Measurements from ENCODE around the gene INTS6L. TPM values are rescaled to one million over a fixed set of nuclear protein-coding genes. Genes with fewer than 3 reads are reported as not detected.

The INTS6L gene
- total RNA-seq, 1 donor from 2014 or later: 2.4 TPM

DNA sequence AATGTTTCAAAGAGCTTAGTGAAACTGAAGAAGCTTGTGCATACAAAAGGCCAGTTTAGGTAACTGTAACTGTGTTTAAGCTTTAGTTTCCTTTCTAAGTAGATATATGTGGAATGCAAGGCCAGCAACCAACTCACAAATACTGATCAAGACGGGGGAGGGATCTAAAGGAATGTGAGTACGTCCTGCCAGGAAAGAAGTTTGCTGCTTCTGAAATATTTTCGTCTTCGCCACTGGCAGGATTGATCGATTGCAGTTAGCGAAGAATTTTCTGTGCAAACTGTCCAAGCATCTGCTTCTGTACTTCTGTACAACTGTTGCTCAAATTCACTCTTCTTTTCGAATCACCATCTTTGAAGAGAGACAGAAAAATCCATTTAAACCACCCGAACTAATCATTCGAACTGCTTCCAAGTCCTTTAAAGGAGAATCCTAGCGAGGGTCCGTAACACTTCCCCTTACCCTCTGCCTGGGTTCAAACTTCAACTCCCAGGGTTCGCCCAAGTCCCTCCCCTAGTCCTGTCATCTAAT, 373 bp upstream of the INTS6L start:
- ATAC-seq (ENCODE audit: poor library complexity) (no peak), DNase-seq (no peak)
- intact Hi-C loops (cut with DNase I): no loop called here

DNA sequence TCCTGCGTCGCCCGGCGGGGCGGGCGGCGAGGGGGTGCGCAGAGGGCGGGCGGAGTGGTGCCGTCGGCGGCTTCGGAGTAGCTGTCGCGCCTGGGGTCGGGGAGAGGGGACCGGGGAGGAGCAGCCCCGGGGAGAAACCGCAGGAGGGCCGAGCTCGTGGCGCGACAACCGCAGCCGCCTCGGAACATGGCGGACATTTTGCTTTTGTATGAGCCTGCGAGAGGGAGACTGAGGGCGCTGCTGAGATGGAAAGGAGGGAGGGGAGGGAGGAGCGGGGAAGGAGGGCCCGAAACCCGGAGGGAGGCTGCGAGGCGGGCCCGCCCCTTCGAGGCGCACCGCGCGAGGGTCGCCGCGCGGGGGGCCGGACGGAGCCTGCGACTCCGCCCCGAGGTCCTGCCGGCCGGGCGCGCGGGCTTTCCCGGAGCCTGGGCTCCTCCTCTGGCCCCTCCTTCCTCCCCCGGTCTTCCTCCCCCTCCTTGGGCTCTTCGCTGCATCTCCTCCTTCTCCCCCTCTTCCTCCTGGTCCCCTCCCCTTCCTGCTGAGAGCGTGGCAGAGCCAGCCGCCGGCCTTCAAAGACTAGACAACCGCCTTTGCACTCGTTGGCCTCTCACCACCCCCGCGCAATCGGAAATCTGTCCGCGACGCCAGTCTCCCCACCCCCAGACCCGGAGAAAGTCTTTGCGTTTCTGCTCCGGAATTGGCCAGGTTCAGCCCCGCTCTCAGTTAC, 1.1 kb downstream of the INTS6L start:
- DNase-seq: peak; percentile 88
- peak; percentile 96 for ATAC-seq (ENCODE audit: poor library complexity)
- intact Hi-C loops (cut with DNase I): no loop called here

DNA sequence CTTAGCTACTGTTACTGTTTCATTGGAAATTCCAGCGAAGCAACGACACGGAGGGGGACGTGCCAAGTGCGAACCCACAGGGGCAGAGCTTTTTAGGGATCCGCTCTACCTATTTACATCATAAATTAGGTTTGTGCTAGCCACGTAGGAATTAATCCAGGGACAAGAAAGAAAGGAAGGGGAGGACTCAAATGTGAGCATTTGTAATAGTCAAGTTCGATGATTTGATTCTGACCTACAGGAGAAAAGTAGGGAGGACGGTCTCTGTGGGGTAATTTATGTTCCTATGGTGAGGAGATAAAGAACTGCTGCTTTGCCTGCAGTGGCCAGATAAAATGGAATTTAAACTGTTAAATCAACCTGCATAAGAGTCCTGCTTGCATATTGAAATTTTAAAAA, 1.7 kb downstream of the INTS6L start:
- ATAC-seq (ENCODE audit: poor library complexity) (no peak), DNase-seq (no peak)
- intact Hi-C loops (cut with DNase I): no loop called here

DNA sequence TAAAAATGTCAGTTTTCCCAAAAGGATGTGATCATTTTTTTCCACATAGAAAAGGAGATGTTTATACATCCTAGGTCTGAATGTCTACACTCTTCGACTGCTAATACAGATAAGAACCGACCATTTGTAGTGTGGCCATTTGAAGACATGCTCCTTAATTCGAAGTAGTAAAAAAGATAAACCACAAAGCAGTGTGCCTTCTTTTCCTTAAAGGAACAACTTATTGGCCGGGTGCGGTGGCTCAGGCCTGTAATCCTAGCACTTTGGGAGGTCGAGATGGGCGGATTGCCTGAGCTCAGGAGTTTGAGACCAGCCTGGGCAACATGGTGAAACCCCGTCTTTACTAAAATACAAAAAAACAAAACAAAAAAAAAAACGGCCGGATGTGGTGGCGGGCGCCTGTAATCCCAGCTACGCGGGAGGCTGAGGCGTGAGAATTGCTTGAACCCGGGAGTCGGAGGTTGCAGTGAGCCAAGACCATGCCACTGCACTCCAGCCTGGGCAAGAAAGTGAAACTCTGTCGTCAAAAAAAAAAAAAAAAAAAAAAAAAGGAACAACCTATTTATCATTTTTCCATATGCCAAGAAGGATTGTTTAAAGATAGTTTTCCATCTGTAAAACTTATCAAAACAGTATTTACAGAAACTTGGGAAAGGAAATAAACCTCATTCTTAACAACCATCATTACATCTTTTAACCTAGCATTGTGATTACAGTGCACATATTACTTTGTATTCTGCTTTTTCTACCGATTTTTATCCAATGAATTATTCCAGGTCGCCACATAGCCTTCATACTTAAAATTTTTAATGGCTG, 2.6 kb downstream of the INTS6L start:
- DNase-seq (no peak), ATAC-seq (ENCODE audit: poor library complexity) (no peak)
- intact Hi-C loops (cut with DNase I): no loop called here

DNA sequence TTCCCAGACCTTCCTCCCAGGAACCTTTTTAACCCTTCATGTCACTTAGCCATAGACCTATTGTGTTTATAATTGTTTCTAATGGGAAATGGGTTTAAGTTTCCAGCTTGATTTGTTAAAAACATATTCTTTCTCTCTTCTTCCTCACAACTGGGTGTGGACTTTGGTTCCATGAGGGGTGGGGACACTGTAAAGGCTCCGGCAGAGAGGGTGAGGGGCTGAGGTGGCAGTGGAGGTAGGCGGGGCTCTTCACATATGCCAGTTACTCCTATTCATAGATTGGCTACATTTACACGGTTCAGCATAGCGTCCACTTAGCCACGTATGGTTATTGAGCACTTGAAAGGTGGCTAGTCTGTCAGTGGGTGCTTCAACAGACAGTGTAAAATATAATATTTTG, 7.8 kb downstream of the INTS6L start:
- intact Hi-C loops (cut with DNase I): no loop called here
- DNase-seq (no peak), ATAC-seq (ENCODE audit: poor library complexity) (no peak)

DNA sequence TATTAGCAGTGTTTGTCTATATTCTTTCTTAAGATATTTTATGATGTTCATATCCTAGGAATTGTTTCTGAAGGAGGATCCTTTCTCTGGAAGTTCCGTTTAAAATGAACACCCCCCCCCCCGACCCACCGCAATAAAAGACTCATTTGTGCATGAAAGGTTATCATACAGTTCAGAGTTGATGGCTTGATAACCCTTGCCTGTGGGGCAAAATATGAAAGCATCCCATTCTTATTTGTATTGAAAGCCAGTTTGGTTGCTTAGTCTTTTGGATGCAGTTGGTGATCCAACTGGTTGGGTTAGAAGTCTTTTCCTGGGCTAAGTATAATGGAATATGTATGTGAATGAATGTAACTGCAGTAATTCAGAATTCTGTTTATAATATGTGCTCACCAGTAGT, 8.3 kb downstream of the INTS6L start:
- no peak for ATAC-seq (ENCODE audit: poor library complexity)
- intact Hi-C loops (cut with DNase I): no loop called here
- no peak for DNase-seq

DNA sequence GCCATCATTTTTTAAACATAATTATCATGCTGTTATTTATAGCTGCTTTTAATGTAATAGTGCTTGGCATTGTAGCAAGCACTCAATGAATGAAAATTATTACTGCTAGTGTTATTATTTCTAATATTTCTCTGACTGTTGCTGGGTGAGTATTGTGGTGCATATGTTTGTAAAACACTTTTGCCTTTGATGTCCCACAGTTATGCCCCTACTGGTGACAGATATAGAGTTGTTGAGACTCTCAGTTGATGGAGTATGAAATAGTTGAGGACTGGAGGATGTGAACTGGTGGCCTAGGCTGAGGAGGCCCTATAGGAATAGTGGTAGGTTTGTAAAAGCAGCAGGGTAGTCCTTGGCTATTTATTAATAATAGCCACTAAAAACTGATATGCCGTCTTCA, 9.6 kb downstream of the INTS6L start:
- ATAC-seq (ENCODE audit: poor library complexity) (no peak), DNase-seq (no peak)
- intact Hi-C loops (cut with DNase I): no loop called here

DNA sequence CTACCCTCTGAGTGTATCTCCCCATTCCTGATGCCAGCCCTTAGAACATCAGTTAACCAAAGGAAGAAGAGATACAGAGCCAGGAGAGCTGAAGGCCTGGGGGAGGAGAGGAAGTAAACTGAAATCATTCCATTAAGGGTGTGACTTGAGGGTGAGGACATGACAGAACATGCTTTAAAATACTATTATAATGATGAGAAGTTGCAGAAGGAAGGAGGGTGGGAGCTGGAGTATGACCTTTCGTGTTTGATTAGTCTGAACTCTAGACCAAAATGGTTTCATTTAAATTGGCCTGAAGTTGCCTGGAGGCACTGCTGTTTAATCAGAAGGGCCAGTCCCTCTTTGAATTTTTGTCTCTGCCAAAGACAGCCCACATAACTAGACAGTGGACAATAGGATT, 11.4 kb downstream of the INTS6L start:
- intact Hi-C loops (cut with DNase I): no loop called here
- no peak for DNase-seq
- no peak for ATAC-seq (ENCODE audit: poor library complexity)

DNA sequence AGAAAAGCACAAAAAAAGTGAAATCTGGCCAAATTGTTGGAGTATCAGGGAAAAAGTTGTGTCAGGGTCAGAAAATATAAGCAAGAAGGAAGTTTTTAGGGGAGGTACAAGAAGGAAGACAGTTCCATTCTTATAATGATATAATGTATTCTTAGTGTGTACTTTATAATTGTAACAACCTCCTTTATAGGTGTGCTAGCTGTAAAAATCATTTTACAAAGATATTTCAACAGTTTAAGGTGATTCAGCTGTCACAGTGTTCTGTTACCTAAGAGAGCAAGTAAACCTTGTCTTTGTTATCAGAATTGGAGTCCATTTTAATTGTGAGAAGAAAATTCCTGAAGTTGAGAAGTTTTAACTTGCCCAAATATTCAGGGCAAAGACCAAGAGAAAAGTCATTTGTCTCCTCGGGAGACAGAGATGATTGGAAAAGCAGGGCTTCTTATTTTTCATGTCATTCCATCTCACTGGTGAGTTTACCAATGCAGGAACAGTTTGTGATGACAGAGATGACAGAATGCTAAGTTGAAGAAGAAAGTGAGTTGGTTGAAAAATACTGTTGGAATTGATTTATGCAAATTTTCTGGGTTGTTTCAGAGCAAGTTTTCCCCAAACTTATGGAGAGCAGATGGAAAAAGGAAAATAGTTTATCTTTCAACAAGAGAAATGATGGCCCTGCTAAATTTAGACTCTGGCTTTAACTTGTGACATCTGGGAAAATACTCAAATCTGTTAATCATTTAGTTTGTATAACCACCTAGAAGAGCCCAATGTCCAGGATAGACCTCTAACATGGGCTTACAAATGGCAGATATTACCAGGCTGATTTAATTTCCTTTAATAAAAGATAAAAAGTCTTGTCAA, 14.8 kb downstream of the INTS6L start:
- intact Hi-C loops (cut with DNase I): no loop called here
- DNase-seq (no peak), ATAC-seq (ENCODE audit: poor library complexity) (no peak)

DNA sequence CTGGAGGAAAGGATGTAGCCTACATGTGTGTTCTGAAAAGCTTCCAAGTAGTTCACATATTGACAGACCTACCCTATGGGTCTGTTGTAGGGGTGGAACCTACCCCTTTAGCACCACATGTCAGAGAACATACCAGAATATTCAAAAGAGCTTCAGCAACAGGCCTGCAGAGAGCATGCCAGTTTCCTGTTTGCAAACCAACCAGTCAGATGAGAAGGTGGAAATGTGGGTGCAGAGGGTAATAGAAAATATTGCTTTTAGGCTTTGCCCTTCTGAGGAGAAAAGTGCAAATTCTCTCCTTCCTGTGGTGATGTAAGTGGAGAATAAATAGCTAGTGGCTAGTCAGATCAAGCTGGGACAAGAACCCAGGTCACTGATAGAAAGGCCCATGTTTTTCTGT, 16.4 kb downstream of the INTS6L start:
- DNase-seq (no peak), ATAC-seq (ENCODE audit: poor library complexity) (no peak)
- intact Hi-C loops (cut with DNase I): no loop called here

DNA sequence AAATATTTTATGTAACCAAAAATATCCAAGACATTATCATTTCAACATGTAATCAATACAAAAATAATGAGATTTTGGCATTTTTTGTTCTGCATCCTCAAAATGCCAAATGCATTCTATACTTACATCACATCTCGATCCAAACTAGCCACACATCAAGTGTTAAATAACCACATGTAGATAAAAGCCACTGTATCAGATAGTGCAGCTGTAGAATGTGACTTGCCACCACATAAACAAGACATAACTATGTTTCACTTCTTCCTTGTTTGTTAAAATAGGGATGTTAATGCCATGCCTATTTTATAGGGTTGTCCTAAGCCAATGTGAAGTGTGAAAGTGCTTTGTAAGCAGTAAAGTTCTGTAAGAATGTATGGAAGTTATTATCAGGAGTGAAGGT, 20.9 kb downstream of the INTS6L start:
- no peak for ATAC-seq (ENCODE audit: poor library complexity)
- intact Hi-C loops (cut with DNase I): no loop called here
- DNase-seq: no peak

DNA sequence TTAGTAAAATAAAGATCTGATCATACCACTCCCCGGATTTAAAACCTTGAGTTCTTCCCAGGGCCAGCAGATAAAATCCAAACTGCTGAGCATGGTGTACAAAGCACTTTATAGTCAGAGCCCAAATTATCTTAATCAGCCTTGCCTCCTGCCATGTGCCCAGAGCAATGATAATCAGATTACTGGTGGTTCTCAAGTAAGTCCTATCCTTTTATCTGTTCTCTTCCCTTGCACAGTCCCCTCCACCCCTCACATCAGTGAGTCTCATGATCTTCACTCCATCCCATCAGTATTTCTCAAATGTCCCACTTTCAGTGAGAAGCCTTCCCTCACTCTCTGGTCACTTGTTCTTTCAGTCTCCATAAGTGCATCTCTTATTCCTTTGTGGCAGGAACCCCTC, 22.7 kb downstream of the INTS6L start:
- intact Hi-C loops (cut with DNase I): no loop called here
- DNase-seq (no peak), ATAC-seq (ENCODE audit: poor library complexity) (no peak)

DNA sequence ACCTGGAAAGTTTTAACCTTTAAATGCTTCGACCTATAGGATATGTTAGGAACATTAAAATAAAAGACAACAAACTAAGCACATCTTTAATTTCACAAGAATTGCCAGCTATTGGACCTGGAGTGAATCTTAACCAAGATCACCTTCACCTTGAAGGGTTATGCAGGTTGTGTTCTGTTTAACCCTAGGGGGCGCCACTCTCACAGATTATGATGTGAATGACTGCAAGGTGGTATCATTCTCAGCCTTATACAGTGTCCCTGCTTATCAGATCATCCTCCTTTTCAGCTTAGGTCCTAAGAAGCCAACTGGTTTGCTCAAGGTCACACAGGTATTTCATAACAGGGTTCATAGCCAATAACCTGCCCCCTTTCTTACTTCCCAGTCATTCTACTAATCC, 23.5 kb downstream of the INTS6L start:
- no peak for ATAC-seq (ENCODE audit: poor library complexity)
- no peak for DNase-seq
- intact Hi-C loops (cut with DNase I): no loop called here

DNA sequence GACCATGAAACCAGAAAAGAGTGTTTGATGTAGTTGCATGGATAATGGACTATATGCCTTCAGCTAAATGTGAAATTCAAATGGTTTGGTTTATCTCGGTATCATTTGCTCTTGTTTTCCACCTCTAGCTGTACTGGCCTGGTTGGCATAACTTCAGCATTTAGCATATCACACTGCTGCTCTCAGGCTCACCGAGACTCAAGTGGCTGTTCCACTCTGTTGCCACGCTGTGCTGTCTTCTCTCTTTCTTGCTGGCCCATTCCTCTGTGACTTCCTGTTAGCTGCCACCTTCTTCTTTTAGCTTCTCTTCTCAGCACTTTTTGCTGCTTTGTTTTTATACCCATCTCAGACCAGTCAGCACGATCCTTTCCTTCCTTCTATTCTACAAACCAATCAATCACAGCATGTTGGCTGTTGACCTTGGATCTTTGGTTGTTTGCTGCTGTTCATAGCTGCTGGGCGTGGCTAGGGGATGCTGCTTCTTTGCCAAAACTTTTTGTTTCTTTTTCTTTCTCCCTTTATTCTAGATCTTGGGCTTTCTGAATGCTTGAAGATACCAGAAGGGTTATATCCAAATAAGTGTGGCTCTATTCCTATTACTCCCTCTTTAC, 24.0 kb downstream of the INTS6L start:
- DNase-seq (no peak), ATAC-seq (ENCODE audit: poor library complexity) (peak; percentile 51)
- intact Hi-C loops (cut with DNase I): no loop called here

DNA sequence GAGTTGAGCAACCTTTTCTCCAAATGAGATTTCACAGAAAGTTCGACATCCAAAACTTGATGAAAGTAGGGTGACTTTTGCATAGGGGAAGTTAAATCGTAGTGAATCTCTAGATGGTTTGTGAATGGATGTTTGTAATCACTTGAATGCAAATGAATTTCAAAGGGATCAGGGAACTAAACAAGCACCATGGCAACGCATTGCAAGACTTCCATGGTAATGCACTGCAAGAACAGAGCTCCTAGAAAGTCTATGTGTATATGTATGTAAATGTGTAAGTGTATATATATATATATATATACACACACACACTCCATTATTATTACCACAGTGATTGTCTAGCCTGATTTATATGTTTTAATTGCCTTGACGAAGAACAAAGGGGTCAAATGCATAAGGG, 27.3 kb downstream of the INTS6L start:
- intact Hi-C loops (cut with DNase I): no loop called here
- no peak for DNase-seq
- ATAC-seq (ENCODE audit: poor library complexity): no peak

DNA sequence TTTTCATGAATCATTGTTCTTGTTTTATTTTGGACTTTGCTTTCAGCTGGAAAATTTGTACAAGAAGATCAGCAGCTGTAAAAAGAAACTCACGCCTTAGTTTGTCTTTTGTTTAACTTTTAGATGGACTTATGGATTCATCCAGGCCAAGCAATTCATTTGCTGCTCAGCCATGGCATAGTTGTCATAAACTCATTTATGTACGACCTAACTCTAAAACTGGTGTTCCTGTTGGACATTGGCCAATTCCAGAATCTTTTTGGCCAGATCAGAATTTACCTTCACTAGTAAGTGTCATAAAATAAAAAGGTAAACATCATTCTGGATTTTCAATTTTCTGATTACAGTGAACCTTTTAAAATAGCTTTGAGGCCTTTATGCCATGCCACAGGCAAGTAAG, 29.1 kb downstream of the INTS6L start:
- DNase-seq (no peak), ATAC-seq (ENCODE audit: poor library complexity) (no peak)
- intact Hi-C loops (cut with DNase I): no loop called here

DNA sequence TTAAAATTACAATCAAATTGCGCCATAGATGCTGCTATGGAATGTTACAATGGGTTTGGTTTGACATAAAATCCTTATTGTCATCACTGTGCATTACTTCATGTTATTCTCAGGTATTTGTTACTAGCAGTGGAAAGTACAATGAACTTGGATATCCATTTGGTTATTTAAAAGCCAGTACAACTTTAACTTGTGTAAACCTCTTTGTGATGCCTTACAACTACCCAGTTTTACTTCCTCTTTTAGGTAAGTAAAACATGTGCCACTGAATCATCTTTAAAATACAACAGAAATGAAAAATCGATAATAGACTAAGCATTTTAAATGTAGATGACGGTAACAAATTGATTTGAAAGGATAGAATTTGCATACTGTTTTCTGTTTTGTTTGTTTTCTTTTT, 35.6 kb downstream of the INTS6L start:
- DNase-seq (no peak), ATAC-seq (ENCODE audit: poor library complexity) (no peak)
- intact Hi-C loops (cut with DNase I): no loop called here

DNA sequence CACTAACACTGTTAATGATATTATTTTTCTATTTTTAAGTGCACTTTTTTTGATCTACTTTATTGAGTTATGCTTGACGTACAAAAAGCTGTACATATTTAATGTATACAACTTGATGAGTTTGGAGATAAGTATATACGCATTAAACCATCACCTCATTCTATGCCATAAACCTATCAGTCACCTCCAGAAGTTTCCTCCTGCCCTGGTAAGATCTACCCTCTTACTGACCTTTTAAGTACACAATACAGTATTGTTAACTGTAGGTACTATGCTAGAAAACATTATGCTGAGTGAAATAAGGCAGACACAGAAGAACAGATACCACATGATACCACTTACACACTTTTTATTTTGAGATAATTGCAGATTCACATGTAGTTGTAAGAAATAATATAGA, 36.9 kb downstream of the INTS6L start:
- DNase-seq (no peak), ATAC-seq (ENCODE audit: poor library complexity) (no peak)
- intact Hi-C loops (cut with DNase I): no loop called here

DNA sequence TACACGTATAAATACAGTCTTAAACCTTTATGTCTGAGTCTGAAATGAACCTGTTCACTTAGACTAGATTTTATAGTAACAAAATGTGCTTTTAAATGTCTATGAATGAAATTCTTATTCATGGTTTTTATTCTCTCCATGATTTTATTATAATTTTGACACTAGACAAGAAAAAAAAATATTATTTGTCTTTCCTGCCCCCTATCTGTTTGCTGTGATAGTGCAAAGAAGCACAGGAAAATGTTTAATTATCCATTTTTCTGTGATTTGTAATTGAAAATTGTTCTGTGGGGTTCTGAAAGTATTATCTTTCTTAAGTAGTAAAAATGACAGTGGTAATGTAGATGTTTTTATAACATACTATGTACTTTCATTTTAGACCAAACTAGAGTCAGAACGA, 52.0 kb downstream of the INTS6L start:
- ATAC-seq (ENCODE audit: poor library complexity): no peak
- DNase-seq: no peak
- intact Hi-C loops (cut with DNase I): loop anchor here (10.0 kb wide), 1 partner anchor 88 kb away; no protein-coding TSS in a partner anchor

All from Right ventricle myocardium superior (tissue), 1 donor.